Measurements from ENCODE around the gene RTN4.

Gene RTN4

GRCh38 chr2:55035716-55036115 lies 14.5 kb downstream of the RTN4 start:
- no peak for DNase-seq

- DNase-seq, result no peak
These were observed 16.3 kb downstream of the RTN4 start for GRCh38 chr2:55033921-55034320.

- no peak for DNase-seq
These were observed 17.0 kb downstream of the RTN4 start for GRCh38 chr2:55033076-55033742.

DNA sequence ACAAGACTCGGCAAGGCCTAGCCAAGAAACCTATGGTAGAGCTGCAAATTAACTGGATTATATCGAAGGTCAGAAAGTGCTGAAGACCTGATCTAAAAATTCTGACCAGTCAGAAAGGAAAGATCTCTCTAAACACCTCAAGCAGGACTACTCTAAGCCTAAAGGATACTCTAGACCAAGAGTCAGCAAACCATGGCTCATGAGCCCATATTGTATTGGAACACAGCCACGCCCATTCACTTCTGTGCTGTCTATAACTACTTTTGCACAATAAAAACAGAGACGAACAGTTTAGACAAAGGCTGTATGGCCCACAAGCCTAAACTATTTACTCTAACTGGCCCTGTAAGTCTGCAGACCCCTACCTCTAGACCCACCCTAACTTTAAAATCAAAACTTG lies 18.7 kb downstream of the RTN4 start:
- no peak for DNase-seq

GRCh38 chr2:55030766-55031165 lies 19.5 kb downstream of the RTN4 start:
- DNase-seq, result no peak

GRCh38 chr2:55029098-55029497 lies 21.2 kb downstream of the RTN4 start:
- DNase-seq, result no peak

DNA sequence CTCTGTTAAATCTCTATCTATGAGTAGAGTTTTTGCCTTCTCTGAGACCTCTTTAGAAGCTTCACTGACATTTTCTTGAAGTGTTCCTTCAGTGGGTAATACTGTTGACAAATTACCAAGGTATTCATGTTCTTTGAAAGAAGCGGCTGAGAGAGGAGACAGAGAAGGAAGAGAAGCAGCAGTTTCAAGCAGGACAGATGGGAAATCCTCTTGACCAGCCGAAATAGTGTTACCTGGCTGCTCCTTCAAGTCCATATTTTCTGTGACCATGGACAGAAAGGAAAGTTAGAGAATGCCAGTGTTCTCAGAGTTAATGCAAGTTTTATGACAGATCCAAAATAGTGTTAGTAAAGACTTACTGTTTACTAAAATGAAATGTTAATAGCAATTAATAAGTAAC lies 23.0 kb downstream of the RTN4 start:
- DNase-seq, result no peak

DNA sequence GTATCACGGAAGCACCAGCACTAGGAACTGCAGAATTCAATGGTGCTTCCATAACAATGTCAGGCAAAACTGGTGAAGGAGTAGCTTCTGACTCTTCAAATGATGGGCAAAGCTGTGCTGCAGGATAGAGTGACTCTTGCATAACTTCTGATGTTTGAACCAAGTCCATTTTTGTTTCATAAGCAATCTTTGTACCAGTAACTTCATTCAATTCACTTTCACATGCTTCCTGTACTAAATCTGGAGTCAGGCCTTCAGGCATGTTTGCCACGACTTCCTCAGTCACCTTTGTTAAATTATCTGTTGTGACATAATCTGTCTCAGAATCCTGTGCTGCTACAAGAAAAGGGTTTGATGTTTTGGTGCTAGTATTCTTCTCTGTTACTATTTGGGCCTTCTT lies 24.0 kb downstream of the RTN4 start:
- DNase-seq, result no peak

GRCh38 chr2:55025627-55026026 lies 24.6 kb downstream of the RTN4 start:
- DNase-seq, result no peak

GRCh38 chr2:55025082-55025481 lies 25.2 kb downstream of the RTN4 start:
- DNase-seq, result no peak

DNA sequence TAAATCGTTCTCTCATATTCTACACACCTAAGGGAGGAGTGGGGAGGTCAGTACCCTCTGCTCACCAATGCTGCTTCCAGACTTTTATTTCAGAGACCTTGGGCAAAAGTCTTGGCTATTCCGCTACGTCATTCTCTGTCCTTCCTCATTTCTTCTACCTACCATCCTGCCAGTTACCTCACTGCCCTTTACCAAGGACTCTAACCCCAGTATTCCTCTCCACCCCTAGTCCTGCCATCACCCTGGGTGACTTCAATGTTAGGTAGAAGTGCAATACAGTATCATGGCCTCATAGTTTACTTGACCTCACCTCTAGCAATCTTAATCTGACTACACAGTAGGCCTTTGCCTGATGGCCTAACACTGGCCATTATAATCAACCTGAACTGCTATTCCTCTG lies 27.8 kb downstream of the RTN4 start:
- DNase-seq, result no peak

- peak in 1 of 2 experiments; percentile 29 for DNase-seq
These were observed 30.6 kb downstream of the RTN4 start for GRCh38 chr2:55019526-55020258.

DNA sequence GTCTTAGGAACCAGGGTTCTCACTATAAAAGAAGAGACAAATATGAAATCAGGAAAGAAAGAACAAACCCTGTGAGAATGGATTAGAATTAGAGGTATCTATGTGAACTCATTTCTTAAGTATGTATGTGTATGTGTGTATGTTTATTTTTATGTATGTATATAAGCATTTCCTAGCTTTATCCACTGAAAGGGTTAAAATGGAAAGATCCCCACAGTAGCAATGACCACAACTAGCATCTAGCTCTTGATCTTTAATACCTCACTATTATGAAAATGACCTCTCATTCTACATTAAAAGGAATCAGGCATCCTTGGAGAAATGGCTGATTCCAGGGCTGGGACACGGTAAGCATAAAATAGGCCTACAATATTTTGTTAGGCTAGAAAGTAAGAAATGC lies 31.6 kb downstream of the RTN4 start:
- DNase-seq, result no peak

DNA sequence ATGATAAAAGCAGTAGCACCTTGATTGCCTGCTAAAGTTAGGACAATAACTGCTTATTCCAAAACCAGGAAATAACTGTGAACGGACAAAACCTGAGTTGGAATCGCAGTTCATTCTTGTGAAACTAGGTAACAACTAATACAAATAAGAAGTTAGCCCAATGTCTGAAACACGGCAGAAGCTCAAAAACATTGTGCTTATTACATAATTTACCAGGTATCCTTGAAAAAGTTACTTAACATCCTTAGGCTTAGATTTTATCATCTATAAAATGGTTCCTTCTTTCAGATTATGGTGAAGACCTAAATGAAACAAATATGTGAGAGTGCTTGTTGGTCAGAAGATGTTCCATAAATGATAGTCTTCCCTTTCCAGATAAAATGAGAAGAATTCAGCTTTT lies 32.4 kb downstream of the RTN4 start:
- no peak for DNase-seq

GRCh38 chr2:55017428-55017827 lies 32.8 kb downstream of the RTN4 start:
- DNase-seq, result no peak

DNA sequence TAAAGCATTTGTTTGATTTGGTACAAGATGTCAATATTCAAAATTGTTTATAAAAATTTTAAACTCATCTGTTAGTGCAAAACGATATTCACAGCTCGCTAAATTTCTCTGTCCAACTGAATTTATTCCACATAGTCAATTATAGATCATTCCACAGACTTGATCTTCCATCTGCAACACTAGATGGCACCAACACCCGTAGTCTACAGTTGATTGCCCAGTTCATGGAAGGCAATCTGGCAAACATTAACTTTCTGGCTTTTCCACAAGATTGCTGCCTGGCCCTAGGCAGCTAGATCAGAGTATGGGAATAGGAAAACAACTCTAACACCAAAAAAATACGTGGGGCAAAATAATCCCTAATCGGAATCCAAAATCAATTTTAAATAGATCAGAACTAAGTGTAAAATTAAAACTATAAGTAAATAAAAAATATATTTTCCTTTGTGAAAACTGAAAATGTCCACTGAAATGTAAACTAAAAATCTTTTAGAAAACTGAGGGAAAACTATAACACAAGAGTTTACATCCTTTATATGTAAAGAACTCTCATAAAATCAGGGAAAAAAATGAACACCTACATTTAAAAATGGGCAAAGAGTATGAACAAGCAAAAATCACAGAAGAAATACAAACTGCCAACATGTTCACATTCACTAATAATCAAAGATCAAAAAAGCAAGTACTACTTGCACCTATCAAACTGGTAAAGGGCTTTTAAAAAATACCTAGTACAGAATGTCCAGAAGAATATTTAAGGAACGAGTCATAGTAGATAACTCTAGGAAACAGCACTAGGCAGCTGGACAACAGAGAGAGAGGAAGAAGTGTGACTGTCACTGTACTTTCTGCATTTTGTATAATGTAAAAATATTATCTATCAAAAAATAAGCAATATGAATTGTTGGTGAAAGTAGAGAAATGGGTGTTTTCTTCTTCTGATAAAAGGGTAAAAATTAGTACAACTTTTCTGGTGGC lies 35.0 kb downstream of the RTN4 start:
- peak; percentile 3 to 72 for DNase-seq

DNA sequence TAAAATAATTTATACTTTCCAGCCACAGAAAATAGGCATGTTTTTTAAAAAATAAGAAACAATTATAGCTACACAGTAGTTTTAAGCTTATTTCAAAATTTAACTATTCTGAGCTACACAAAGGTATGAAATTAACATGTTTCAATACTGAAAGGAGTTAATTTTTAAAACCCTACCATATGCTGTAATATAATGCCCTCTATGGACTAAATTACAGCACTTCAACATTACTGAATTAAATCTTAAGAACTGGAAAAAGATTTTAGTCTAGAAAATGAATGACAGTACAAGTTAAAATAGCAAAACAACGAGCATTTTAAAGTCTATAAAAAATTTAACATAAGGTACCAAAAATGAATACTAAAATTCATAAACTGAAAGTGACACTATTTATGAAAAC lies 36.3 kb downstream of the RTN4 start:
- no peak for DNase-seq

DNA sequence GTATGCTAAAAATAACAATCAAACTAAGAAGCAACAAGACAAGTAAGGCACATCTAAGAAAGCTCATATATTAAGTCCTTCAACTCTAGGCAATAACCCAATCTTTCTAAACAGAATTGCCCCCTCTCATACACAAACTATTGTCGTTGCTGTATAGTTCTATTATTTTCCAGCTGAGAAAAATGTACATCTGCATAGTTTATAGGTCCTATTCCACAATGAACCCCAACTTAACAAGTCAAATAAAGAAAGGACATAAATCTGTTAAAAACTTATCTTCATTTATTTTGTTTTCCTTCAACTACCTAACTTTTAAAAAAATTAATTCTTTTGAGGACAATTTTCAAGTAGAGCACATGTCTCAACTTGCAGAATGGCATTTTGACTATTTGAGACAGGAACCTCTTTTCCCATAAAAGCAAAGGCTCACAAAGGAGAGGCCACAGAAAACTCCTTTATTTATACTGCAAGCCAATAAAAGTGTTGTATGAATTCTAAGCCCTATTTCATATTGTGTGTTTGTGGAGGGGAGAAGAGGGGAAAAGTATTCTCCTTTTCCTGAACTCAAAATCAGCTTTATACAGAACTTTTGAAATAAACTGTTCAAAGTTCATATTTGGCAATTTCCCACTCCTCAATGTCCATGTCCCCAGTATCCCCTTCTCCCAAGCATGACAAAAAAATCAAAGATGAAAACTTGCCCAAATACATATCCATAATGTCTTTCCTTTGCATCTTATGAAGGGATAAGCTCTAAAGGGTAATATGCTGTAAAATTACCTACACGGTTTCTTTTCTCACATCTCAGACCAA lies 37.4 kb downstream of the RTN4 start:
- no peak for DNase-seq

DNA sequence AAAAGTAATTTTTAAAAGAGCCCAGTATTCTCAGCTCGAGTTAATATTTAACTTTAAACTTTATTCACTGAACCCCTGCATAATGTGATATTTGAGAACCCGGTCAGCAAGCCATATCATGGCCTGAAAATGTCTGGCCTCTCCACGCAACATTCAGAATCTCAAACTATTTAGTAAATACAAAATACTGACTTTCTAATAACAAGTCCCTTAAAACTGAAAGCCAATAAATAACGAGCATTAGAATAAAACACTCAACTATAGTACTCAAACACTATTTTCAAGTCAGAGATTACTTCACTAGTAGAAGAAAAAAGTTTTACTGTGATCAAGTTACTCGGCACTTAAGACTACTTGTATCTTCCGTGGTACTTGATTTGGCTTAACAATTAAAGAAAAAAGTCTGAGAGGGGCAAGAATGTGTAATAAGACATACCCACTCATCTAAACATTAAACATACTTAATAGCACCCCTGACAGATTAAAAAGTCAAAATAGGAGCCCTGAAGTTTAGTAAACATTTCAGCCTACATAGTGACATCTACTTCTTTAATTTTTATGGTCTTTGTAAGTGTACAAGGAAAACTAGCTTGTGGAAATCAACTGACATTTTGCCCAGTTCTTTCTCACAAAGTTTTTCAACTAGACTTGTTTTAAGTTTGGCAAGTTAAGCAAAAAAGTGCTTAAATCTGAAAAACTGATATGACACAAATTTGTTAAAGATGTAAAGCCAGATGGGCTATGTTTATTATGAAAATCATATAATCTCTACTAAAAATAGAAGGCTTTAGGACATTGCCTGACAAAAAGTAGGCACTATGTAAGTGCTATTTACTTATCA lies 38.2 kb downstream of the RTN4 start:
- DNase-seq, result no peak

DNA sequence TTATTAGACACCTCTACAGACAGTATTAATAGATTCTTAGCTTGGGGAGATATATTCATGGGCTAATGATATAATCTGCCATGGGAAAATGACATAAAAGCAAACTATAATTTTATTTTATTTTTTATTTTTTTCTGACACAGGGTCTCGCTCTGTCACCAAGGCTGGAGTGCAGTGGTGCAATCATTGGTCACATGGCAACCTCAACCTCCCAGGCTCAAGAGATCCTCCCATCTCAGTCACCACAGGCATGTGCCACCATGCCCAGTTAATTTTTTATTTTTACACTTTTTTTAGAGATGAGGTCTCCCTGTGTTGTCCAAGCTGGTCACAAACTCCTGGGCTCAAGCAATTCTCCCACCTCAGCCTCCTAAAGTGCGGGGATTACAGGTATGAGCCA lies 39.3 kb downstream of the RTN4 start:
- DNase-seq, result no peak

- DNase-seq, result peak in 1 of 2 experiments; percentile 36
These were observed 40.1 kb downstream of the RTN4 start for GRCh38 chr2:55010149-55010591.
